K562 (cell line): ENCODE measurements around the gene MEX3A. TPM values are rescaled to one million over a fixed set of nuclear protein-coding genes. Genes with fewer than 3 reads are reported as not detected.

Experiments used
- CBX1 ChIP-seq: sonication (generic); IDR thresholded peaks from 2 replicates; pipeline ENCODE4 v1.6.1; 2016; ENCODE audit warnings: antibody characterized with exemption, low read depth, mild to moderate bottlenecking
- CBX5 ChIP-seq: IDR thresholded peaks from 2 replicates; pipeline ENCODE4 v1.6.1; 2014; ENCODE audit warnings: low read depth, borderline replicate concordance
- CHD1 ChIP-seq: fragments of 200-600 bp; sonication (generic); IDR thresholded peaks from one replicate; pipeline ENCODE4 v1.6.1; 2012; ENCODE audit warnings: mild to moderate bottlenecking, moderate library complexity, low read length, inconsistent platforms
- EP300 ChIP-seq: IDR thresholded peaks from 2 replicates; pipeline ENCODE4 v1.6.1; 2012; ENCODE audit warnings: low read length, improper control_type of control experiment
- GTF2A2 ChIP-seq: IDR thresholded peaks from 2 replicates; pipeline ENCODE4 v1.6.1; 2016; ENCODE audit warnings: mild to moderate bottlenecking, missing genetic modification characterization, missing compliant biosample characterization
- JUN ChIP-seq, 2 experiments: sonication (generic) in 1 of 2; formaldehyde crosslinking in 1 of 2; IDR thresholded peaks; 2 replicates each; pipeline versions ENCODE4 v1.6.1 to v1.8.0; 2012 to 2022; ENCODE audit warnings: borderline replicate concordance in 2 of 2, mild to moderate bottlenecking in 2 of 2, improper control_type of control experiment in 1 of 2, low read depth in 1 of 2, low read length in 1 of 2, missing genetic modification reagents in 1 of 2
- L3MBTL2 ChIP-seq: fragments of 450-650 bp; IDR thresholded peaks from 2 replicates; pipeline ENCODE4 v1.6.1; 2016; ENCODE audit warnings: mild to moderate bottlenecking, moderate library complexity
- MAZ ChIP-seq, 2 experiments: fragments of 450-650 bp in 1 of 2; sonication (generic) in 1 of 2; formaldehyde crosslinking; IDR thresholded peaks in 1 of 2; conservative IDR thresholded peaks in 1 of 2; 2 replicates each; pipeline versions ENCODE4 v1.4.0 to v1.5.0; 2020; ENCODE audit warnings: mild to moderate bottlenecking in 1 of 2, missing genetic modification reagents in 1 of 2
- MCM5 ChIP-seq: fragments of 450-650 bp; IDR thresholded peaks from 2 replicates; pipeline ENCODE4 v1.6.1; 2016; ENCODE audit warnings: low read depth
- NCOR1 ChIP-seq: fragments of 450-650 bp; IDR thresholded peaks from 2 replicates; pipeline ENCODE4 v1.6.1; 2016; ENCODE audit warnings: mild to moderate bottlenecking, moderate library complexity
- NONO ChIP-seq, 2 experiments: fragments of 200-400 bp in 1 of 2; fragments of 450-650 bp in 1 of 2; formaldehyde crosslinking in 1 of 2; IDR thresholded peaks; 2 replicates each; pipeline ENCODE4 v1.6.1; 2017; ENCODE audit warnings: low read depth in 2 of 2, mild to moderate bottlenecking in 2 of 2, moderate library complexity in 2 of 2, low read length in 1 of 2
- POLR2G ChIP-seq: fragments of 200-400 bp; formaldehyde crosslinking; IDR thresholded peaks from 2 replicates; pipeline ENCODE4 v1.6.1; 2017; ENCODE audit warnings: low read depth, mild to moderate bottlenecking, antibody characterized with exemption, low read length, moderate library complexity
- SP1 ChIP-seq: sonication (generic); formaldehyde crosslinking; IDR thresholded peaks from 2 replicates; pipeline ENCODE4 v1.8.1; 2022; ENCODE audit warnings: mild to moderate bottlenecking, missing genetic modification reagents
- STAG1 ChIP-seq: sonication (generic); formaldehyde crosslinking; IDR thresholded peaks from 2 replicates; pipeline ENCODE4 v1.5.0; 2020; ENCODE audit warnings: missing genetic modification reagents, borderline replicate concordance
- TBP ChIP-seq: optimal IDR thresholded peaks from 2 replicates; pipeline ENCODE3; 2011; ENCODE audit warnings: low read depth, low read length, improper control_type of control experiment
- TEAD4 ChIP-seq, 2 experiments: sonication (generic) in 1 of 2; formaldehyde crosslinking in 1 of 2; IDR thresholded peaks; 2 replicates each; pipeline versions ENCODE4 v1.6.1 to v1.8.0; 2012 to 2022; ENCODE audit warnings: borderline replicate concordance in 1 of 2, inconsistent platforms in 1 of 2, low read length in 1 of 2, mild to moderate bottlenecking in 1 of 2, missing genetic modification reagents in 1 of 2
- THRAP3 ChIP-seq: fragments of 450-650 bp; IDR thresholded peaks from 2 replicates; pipeline ENCODE4 v1.6.1; 2016; ENCODE audit warnings: mild to moderate bottlenecking, inconsistent platforms, borderline replicate concordance
- U2AF1 ChIP-seq: fragments of 200-400 bp; formaldehyde crosslinking; optimal IDR thresholded peaks from 2 replicates; pipeline ENCODE3; 2017; ENCODE audit warnings: mild to moderate bottlenecking, low read depth, low read length, moderate library complexity
- ZBTB26 ChIP-seq: fragments of 450-650 bp; formaldehyde crosslinking; IDR thresholded peaks from 2 replicates; pipeline ENCODE4 v1.4.0; 2022; ENCODE audit warnings: missing genetic modification characterization
- ZNF592 ChIP-seq: fragments of 450-650 bp; IDR thresholded peaks from 2 replicates; pipeline ENCODE4 v1.6.1; 2017; ENCODE audit warnings: antibody characterized with exemption, mild to moderate bottlenecking
- polyA plus RNA-seq, 8 experiments: library from polyadenylated mRNA; depleted of rRNA in 4 of 8; stranded (reverse) in 5 of 8; unstranded in 3 of 8; fragments of >200 nt; fragmentation: Nextera tagmentation in 2 of 8; fragmentation: Illumina TruSeq in 1 of 8; extraction: Ambion mirVana in 2 of 8; extraction: Trizol in 1 of 8; gene quantifications; 2 replicates each; pipeline versions ENCODE4 v1.2.1 to v1.2.3, GENCODE V29; 2011 to 2014; ENCODE audit warnings: inconsistent platforms in 1 of 8, missing spikeins in 1 of 8
- total RNA-seq, 7 experiments: library from RNA; depleted of rRNA in 6 of 7; stranded (reverse); fragments of >200 nt in 6 of 7; fragmentation: Illumina TruSeq in 2 of 7; extraction: Trizol in 2 of 7; gene quantifications; 2 replicates each; pipeline versions ENCODE4 v1.2.1 to v1.2.3, GENCODE V29; 2011 to 2021; ENCODE audit warnings: low replicate concordance in 1 of 7
- TF ChIP-seq, protein P1 (sequence below): sonication (generic); formaldehyde crosslinking; IDR thresholded peaks from 2 replicates; pipeline ENCODE4 v1.9.0; 2022; ENCODE audit warnings: mild to moderate bottlenecking, missing genetic modification reagents

The MEX3A gene
- total and polyA plus RNA-seq, 9 of the 15 experiments (the other 6 are each of a cell fraction or from before 2014, with no cell fraction given) = 0.36 to 13.7 (median 5.2) TPM

GRCh38 chr1:156115514-156116374, 33.5 kb upstream of the MEX3A start (continued):
- TF ChIP-seq ZNF592 (peak; percentile 20; the same call in 1 of the 2 replicates), THRAP3 (no peak), NCOR1 (no peak), MCM5 (no peak), L3MBTL2 (no peak), STAG1 (CRISPR knock-in tag) (peak; percentile 29; the same call in 1 of the 2 replicates), POLR2G (no peak), SP1 (peak; percentile 52), MAZ (CRISPR knock-in tag; conservative IDR thresholded peaks at IDR 0.05 in 1 of 2, IDR thresholded peaks at IDR 0.05 in 1 of 2) (peak in 1 of 2 experiments; percentile 37; a peak in 1 of 4 replicates), ZBTB26 (CRISPR knock-in tag) (no peak), CBX1 (no peak), GTF2A2 (tag) (no peak), CBX5 (no peak), EP300 (no peak), U2AF1 (no peak), TEAD4 (IDR thresholded peaks at IDR 0.05; ENCODE audit: low read length) (no peak; the same call in 1 of the 2 replicates), TEAD4 (CRISPR knock-in tag; IDR thresholded peaks at IDR 0.05; ENCODE audit: borderline replicate concordance) (peak; percentile 60; the same call in 1 of the 2 replicates), JUN (IDR thresholded peaks at IDR 0.05; ENCODE audit: borderline replicate concordance, low read depth, low read length) (no peak), JUN (CRISPR knock-in tag; IDR thresholded peaks at IDR 0.05; ENCODE audit: borderline replicate concordance) (peak; percentile 76; the same call in 1 of the 2 replicates), TBP (peak; percentile 28), CHD1 (peak; percentile 59), NONO (IDR thresholded peaks at IDR 0.05; ENCODE audit: low read depth in 2 of 2, low read length in 1 of 2) (0 out of 4 replicates have a peak, but pooled peaks of 1 of the 2 experiments have one; percentile 33)
- TF ChIP-seq, protein P1, sequence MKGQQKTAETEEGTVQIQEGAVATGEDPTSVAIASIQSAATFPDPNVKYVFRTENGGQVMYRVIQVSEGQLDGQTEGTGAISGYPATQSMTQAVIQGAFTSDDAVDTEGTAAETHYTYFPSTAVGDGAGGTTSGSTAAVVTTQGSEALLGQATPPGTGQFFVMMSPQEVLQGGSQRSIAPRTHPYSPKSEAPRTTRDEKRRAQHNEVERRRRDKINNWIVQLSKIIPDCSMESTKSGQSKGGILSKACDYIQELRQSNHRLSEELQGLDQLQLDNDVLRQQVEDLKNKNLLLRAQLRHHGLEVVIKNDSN (CRISPR knock-in tag) = peak; percentile 54
